NCI-H748 (cell line): ENCODE data around the gene FLNA.
A peak's percentile ranks its signal among the peaks of the same experiment; 100 is the strongest.
"Not testable (repeated sequence)": the region's sequence is repeated elsewhere in the genome, so short reads cannot be mapped to it uniquely, and the experiment has no call there.

ENCODE experiments used
- DNase-seq: peaks from one replicate; lab custom pipeline; 2025; ENCODE audit not compliant: unreplicated experiment; lab: John Stamatoyannopoulos, UW

Gene FLNA

DNA sequence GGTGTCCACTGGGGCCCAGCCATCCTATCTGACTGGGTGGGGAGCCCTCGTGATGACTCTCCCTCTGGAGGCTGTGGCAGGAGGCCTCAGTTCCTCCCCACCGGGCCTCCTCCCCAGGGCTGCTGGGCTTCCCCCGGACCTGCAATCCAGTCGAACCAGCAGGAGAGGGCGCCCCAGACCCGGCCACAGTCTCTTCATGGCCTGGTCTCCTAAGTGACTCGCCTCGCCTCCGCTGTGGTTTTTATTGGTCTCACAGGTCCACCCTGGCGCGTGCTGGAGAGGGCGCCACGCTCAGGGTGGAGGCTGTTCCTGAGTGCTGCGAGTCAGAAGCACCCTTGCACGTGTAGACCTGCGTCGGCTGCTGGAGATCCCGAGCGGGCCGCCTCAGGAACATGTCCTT is 30.8 kb downstream of the FLNA start:
- not testable (repeated sequence) for DNase-seq

- DNase-seq, result not testable (repeated sequence)
Observed at GRCh38 chrX:154343063-154343462, 31.4 kb downstream of the FLNA start.

GRCh38 chrX:154341399-154342298 is 32.8 kb downstream of the FLNA start:
- not testable (repeated sequence) for DNase-seq

DNA sequence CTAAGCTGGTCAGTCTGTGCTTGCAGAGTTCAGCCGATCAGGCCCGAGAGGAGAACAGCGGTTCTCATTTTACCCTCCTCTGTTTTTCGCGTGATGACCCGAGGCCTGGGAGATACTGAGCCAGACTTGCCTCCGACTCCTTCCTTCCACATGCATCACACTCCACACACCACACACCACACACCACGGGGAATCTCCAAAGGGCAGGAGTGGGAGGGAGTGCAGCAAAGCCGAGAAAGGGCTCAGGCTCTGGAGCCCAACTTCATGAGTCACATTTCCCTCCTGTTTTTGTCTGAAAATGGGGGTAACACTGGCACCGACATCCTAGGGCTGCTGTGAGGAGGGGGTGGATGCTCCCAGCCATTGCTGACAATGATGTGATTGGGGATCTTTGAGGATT is 39.9 kb downstream of the FLNA start:
- DNase-seq, result no peak

DNA sequence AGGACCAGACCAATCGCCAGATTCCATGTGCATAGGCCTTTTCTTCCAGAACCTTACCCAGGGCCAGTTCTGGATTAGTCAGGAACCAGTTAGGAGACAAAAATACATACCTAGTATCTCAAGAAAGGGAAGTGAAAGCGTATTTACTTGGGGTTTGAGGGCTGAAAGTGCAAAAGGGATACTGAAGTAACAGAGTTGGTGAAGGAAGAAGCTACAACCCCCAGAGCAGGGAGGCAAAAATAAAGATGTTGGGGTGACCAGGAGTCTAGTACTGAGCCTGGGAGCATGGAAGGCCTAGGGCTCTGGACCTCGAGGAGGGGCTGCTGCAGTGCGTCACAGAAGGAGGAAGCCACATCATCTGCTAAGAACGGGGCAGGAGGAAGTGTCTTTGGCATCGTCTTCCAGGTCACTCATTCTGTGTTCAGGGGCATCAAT is 40.6 kb downstream of the FLNA start:
- no peak for DNase-seq

DNA sequence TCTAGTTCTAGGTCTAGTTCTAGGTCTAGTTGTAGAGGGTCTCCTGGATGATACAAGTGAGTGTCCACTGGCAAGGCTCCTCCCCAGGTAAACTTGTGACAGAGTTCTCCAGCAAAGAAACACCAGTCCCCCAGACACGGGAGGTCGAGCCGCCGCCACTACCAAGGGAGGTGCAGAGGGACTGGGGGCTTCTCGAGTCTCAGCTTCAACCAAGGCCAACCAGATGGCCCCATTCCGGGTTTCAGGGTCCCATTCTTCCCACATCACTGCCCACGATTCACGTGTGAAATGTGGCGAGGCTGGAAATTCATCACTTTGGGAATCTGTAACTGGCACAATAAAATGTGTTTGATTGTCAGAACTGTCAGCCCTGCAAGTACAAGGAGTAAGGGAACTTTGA is 41.3 kb downstream of the FLNA start:
- DNase-seq, result no peak

- no peak for DNase-seq
Observed at GRCh38 chrX:154332561-154332960, 41.9 kb downstream of the FLNA start.

DNA sequence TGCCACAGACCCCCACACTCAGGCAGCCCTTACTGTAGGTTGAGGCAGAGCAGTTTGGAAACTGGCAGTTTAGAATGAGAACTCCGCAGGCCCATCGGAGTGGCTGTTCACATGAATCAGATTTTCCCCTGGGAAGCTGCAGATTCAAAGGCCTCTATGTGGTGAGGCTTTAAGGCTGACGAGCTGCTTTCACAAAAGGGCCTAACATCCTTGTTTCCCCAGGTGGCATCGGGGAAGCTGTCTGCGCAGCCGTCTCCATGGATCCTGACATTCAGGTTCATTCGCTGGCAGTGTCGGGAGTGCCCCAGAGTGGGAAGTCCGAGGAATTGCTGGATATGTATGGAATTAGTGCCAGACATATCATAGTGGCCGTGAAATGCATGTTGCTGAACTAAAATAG is 45.1 kb downstream of the FLNA start:
- DNase-seq, result no peak

- no peak for DNase-seq
Observed at GRCh38 chrX:154328646-154329045, 45.8 kb downstream of the FLNA start.

DNA sequence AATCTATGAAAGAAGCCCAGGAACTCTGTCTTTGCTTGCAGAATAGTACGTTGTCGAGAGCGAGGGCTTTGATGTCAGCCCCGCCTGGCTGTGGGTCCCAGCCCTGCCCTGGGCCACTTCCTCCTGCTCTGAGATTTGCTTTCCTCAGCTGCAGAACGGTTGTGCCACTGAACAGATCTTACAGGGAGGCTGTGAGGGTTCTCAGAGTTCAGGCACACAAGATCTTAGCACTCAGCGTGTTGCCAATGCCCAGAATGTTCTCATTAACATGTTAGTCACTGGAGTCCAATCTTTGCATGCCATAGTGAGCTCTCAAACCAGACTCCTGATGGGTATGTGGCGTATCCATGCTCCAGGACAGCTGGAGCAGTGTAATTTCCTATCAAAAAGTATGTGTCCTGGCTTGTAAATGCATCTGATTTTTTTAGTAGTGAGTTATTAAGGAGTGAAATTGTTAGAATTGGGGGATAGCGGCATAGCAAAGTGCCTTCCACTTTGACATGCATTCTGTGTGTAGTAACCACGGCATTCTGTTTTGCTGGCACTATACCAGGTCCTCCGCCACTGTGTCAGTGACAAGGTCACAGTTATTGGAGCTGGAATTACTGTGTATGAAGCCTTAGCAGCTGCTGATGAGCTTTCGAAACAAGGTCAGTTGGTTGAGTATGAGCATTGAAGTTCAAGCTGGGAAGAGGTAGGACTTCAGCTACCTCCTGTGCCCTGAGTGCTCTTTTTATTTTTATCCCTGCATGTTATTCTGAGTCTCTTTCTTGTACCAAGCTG is 47.2 kb downstream of the FLNA start:
- DNase-seq, result no peak

DNA sequence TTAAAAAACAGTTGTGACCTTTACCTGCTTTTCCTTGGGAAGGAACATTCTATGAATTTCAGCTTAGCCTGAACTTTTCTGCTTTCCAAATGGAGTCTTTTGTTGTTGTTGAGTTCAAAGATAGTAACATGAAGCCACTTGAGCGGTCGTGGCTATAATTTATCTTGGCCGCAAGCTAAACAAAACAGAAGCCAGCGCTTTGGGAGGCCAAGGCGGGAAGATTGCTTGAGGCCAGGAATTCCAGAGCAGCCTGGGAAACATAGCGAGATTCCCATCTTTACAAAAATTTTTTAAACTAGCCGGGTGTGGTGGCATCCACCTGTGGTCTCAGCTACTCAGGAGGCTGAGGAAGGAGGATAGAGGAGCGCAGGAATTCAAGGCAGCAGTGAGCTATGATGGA is 48.9 kb downstream of the FLNA start:
- DNase-seq, result peak; percentile 1

DNA sequence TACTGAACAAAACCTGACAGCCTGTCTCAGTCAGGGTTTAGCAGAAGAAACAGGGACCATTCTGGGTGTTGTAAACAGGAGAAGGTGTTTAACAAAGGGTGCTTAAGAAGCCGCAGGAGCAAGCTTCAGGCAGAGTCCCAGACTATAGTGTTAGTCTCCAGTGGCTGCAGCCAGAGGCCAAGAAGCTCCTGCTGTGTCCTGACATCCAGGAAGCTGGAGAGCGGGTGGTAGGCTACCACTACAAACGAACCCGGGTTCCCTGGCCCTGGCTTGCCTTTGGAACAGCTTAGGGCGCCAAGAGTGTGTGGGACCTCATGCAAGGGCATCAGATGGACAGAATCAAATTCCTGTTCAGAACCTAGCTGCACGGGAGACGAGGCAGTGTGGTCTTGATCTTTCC is 50.9 kb downstream of the FLNA start:
- DNase-seq, result no peak

DNA sequence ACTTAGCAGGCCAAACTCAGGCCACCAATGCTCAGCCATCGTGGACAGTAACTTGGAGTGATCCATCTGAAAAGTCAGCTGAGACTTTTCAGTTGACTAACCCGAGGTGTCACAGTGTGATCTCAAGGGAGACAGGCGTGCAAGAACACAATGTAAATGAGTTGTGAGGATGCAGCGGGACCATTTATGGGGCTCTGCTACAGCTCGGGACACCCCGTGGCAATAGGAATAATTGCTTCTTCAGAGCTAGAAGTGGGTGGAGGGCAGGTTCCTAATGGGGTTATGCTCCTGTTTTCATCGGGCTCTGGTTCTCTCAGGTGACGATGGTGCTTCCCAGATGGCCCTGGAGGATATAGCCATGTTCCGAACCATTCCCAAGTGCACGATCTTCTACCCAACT is 51.5 kb downstream of the FLNA start:
- DNase-seq, result no peak

DNA sequence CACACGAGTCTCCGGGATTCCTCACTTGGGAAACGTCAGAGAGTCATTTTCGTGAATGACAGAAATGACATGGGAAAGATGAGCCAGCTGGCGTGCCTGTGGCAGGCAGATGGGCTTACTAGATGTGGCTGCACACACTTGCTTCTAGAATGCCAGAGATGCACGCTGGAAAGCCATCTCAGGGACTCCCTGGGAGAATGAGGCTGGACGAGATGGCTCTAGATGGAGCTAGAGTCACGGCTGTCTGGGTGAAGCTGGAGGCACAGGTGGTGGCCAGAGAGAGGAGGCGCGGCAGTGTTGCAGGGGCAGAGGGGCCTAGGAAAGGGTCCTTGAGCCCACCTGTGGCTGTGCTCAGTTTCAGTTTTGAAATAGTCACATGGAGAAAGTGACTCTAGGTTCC is 52.8 kb downstream of the FLNA start:
- DNase-seq, result no peak

DNA sequence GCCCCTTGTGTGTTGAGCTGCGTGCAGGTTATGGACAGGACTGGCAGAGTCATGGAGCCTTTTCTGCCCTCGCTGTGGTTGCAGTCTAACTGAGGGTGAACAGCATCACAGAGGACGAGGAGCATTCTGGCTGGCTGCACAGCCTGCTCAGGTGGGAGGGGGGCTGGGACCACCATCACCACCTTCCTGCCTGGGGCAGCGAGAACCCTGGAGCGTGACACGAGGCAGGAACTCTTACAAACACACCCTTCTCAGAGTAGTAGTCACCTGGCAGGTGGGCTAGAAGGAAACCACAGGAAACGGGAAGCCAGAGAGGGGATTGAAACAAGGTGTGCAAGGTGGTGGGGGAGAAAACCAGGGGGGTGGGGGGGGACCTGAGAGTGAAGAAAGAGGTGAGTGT is 53.3 kb downstream of the FLNA start:
- no peak for DNase-seq

DNA sequence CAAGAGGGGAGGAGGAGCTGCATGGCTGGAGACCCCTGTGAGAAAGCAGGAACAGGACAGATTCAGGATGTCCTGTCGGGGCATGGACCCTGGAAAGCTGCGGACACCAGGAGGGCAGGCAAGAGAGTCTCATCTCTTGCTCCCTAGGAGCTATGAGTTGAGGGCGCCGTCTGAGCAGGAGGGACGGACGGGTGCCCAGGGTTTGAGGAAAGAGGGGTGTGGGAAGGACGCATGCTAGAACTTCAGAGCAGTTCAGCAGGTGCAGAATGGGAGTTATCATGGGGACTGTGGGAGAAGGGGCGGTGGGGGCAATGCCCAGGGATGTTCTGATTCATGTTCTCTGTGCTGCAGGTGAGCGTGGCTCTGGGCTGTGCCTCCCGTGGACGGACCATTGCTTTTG is 54.0 kb downstream of the FLNA start:
- DNase-seq, result no peak

DNA sequence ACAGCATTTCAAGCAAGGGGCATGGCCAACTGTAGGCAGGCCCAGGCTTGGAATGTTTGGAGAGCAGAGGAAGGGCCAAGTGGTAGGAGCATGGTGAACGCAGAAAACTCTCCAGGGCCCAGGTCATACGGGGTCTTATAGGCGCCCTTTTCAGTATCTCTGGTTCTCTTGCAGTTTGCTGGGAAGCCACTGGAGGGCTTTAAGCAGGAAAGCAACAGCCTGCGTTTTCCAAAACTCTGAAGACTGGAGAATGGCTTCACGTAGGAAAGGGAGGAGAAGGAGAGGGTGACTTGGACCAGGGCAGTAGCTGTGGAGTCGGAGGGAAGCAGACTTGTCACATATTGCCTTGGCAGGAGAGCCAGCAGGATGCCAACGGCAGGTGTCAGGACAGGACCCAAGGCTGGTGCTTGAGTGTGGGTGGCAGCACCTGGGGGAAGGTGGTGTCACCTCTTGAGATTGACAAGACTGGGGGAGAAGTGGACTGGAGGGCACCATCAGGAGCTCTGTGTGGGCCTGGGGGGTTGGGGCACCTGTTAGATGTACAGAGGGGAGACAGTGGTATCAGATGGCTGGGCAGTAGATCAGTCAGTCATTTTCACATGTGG is 56.9 kb downstream of the FLNA start:
- DNase-seq, result peak; percentile 8

DNA sequence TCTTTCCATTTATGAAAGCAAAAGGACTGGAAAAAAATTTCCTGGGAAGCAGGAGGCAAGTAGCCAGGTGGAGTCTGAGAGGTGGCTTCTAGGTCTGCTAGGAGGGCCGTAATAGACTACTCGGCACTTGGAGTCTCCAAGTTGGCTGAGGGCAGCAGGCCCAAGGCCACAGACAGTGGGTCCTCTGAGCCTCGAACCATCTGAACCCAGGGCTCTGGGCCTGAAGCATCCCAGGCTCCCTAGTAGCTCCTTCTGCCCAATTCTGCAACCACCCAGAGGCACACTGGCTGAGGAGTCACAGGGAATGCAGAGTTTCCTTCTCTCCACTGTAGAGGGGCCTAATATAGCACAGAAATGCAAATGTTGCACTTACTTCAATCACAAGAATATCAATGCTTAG is 59.0 kb downstream of the FLNA start:
- no peak for DNase-seq

GRCh38 chrX:154313147-154313546 is 61.3 kb downstream of the FLNA start:
- DNase-seq, result no peak

DNA sequence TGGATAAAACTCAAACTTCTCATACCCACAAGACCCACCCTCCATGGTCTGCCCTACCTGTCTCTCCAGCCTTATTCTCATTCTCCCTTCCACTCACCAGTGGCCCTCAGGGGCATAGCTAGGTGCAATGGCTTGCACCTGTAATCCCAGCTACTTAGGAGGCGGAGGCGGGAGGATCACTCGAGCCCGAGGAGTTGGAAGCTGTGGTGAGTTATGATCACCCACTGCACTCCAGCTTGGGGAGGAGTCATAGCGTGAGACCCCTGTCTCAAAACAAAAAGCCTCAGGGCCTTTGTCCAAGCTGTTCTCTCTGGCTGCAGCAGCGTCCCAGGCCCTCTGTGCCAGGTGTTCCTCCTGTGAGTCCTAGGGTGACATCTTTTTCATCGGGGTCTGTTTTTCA is 62.3 kb downstream of the FLNA start:
- DNase-seq, result no peak

- DNase-seq, result no peak
Observed at GRCh38 chrX:154310616-154311536, 63.6 kb downstream of the FLNA start.
